SK-N-SH treated with all-trans-retinoic acid at 6 μM for 48 hours (cell line): ENCODE data around the gene MEIS3.

Source experiments
- ARNTL ChIP-seq: fragments of 450-650 bp; formaldehyde crosslinking; IDR thresholded peaks from 2 replicates; pipeline ENCODE4 v1.5.0; 2020; ENCODE audit warnings: low read depth, mild to moderate bottlenecking, moderate library complexity, borderline replicate concordance
- ESRRG ChIP-seq: fragments of 250-450 bp; sonication (Bioruptor Pico); IDR thresholded peaks from 2 replicates; pipeline ENCODE4 v1.6.1; 2021; ENCODE audit warnings: mild to moderate bottlenecking
- GLIS3 ChIP-seq: fragments of 250-450 bp; sonication (Bioruptor Pico); IDR thresholded peaks from 2 replicates; pipeline ENCODE4 v1.5.0; 2020; ENCODE audit warnings: mild to moderate bottlenecking, moderate library complexity
- ISL1 ChIP-seq: fragments of 250-450 bp; sonication (Bioruptor Pico); IDR thresholded peaks from 2 replicates; pipeline ENCODE4 v2.1.2; 2022; ENCODE audit warnings: mild to moderate bottlenecking, moderate library complexity
- OSR1 ChIP-seq: fragments of 250-450 bp; sonication (Bioruptor Pico); IDR thresholded peaks from 2 replicates; pipeline ENCODE4 v1.8.0; 2022; ENCODE audit warnings: moderate library complexity, mild to moderate bottlenecking, inconsistent platforms
- POU6F1 ChIP-seq: fragments of 250-450 bp; sonication (Bioruptor Pico); IDR thresholded peaks from 2 replicates; pipeline ENCODE4 v1.8.0; 2021; ENCODE audit warnings: low read depth, mild to moderate bottlenecking, moderate library complexity, borderline replicate concordance
- PPARA ChIP-seq: fragments of 250-450 bp; sonication (Bioruptor Pico); IDR thresholded peaks from 2 replicates; pipeline ENCODE4 v1.5.0; 2020; ENCODE audit warnings: mild to moderate bottlenecking, borderline replicate concordance
- RARB ChIP-seq: fragments of 250-450 bp; sonication (Bioruptor Pico); IDR thresholded peaks from 2 replicates; pipeline ENCODE4 v1.8.0; 2021; ENCODE audit warnings: mild to moderate bottlenecking, moderate library complexity
- TOX ChIP-seq: fragments of 250-450 bp; sonication (Bioruptor Pico); IDR thresholded peaks from 2 replicates; pipeline ENCODE4 v1.8.0; 2021; ENCODE audit warnings: mild to moderate bottlenecking, moderate library complexity, borderline replicate concordance
- ZFP3 ChIP-seq: fragments of 250-450 bp; sonication (Bioruptor Pico); IDR thresholded peaks from 2 replicates; pipeline ENCODE4 v1.5.0; 2020; ENCODE audit warnings: mild to moderate bottlenecking, moderate library complexity
- ZNF8 ChIP-seq: fragments of 450-650 bp; formaldehyde crosslinking; IDR thresholded peaks from 2 replicates; pipeline ENCODE4 v1.5.0; 2020; ENCODE audit warnings: mild to moderate bottlenecking, moderate library complexity

- TF ChIP-seq GLIS3 (CRISPR knock-in tag), result no peak
- no peak for TF ChIP-seq RARB (CRISPR knock-in tag)
- TF ChIP-seq ESRRG (CRISPR knock-in tag), result no peak
- TF ChIP-seq ARNTL (CRISPR knock-in tag), result no peak
- no peak for TF ChIP-seq OSR1
- no peak for TF ChIP-seq ISL1 (CRISPR knock-in tag)
- no peak for TF ChIP-seq POU6F1 (CRISPR knock-in tag)
- no peak for TF ChIP-seq PPARA
- TF ChIP-seq ZFP3, result no peak
- no peak for TF ChIP-seq TOX (CRISPR knock-in tag)
- TF ChIP-seq ZNF8 (CRISPR knock-in tag), result no peak
Measured at GRCh38 chr19:47436712-47437401, 17.5 kb upstream of the MEIS3 start.
